ENCODE data around the gene DNAJC21.
"Not testable (repeated sequence)": the region's sequence is repeated elsewhere in the genome, so short reads cannot be mapped to it uniquely, and the experiment has no call there.

DNAJC21 gene

GRCh38 chr5:34918025-34918424 lies 11.3 kb upstream of the DNAJC21 start:
- no peak for DNase-seq (ENCODE audit: low read depth)
- no peak for TF ChIP-seq CTCF (IDR thresholded peaks at IDR 0.05; ENCODE audit: control insufficient read depth, extremely low read depth, insufficient read depth)
- H3K4me3 ChIP-seq (ENCODE audit: low read depth, low read length), result no peak overlapping the region

GRCh38 chr5:34919077-34919476 lies 10.3 kb upstream of the DNAJC21 start:
- no peak for DNase-seq (ENCODE audit: low read depth)
- no peak for TF ChIP-seq CTCF (IDR thresholded peaks at IDR 0.05; ENCODE audit: control insufficient read depth, extremely low read depth, insufficient read depth)
- no peak overlapping the region for H3K4me3 ChIP-seq (ENCODE audit: low read depth, low read length)

GRCh38 chr5:34923256-34923655 lies 6.1 kb upstream of the DNAJC21 start:
- not testable (repeated sequence) for DNase-seq (ENCODE audit: low read depth); H3K4me3 ChIP-seq (ENCODE audit: low read depth, low read length)

- no peak overlapping the region for H3K4me3 ChIP-seq (ENCODE audit: low read depth, low read length)
- DNase-seq (ENCODE audit: low read depth), result no peak
- no peak for TF ChIP-seq CTCF (IDR thresholded peaks at IDR 0.05; ENCODE audit: control insufficient read depth, extremely low read depth, insufficient read depth)
Measured at GRCh38 chr5:34923694-34924461, 5.5 kb upstream of the DNAJC21 start.

GRCh38 chr5:34924462-34924765 lies 4.9 kb upstream of the DNAJC21 start:
- no peak for TF ChIP-seq CTCF (IDR thresholded peaks at IDR 0.05; ENCODE audit: control insufficient read depth, extremely low read depth, insufficient read depth)
- H3K4me3 ChIP-seq (ENCODE audit: low read depth, low read length), result no peak overlapping the region
- no peak for DNase-seq (ENCODE audit: low read depth)

- no peak for DNase-seq (ENCODE audit: low read depth)
- no peak for TF ChIP-seq CTCF (IDR thresholded peaks at IDR 0.05; ENCODE audit: control insufficient read depth, extremely low read depth, insufficient read depth)
- no peak overlapping the region for H3K4me3 ChIP-seq (ENCODE audit: low read depth, low read length)
Measured at GRCh38 chr5:34926318-34926888, 3.0 kb upstream of the DNAJC21 start.

GRCh38 chr5:34927785-34928184 lies 1.6 kb upstream of the DNAJC21 start:
- TF ChIP-seq CTCF (IDR thresholded peaks at IDR 0.05; ENCODE audit: control insufficient read depth, extremely low read depth, insufficient read depth), result no peak
- no peak for DNase-seq (ENCODE audit: low read depth)
- H3K4me3 ChIP-seq (ENCODE audit: low read depth, low read length), result no peak overlapping the region

Data from LNCaP clone FGC (cell line).